ENCODE results near the gene SLC5A10. TPM values are rescaled to one million over a fixed set of nuclear protein-coding genes. Genes with fewer than 3 reads are reported as not detected.
A peak's percentile ranks its signal among the peaks of the same experiment; 100 is the strongest.

The SLC5A10 gene
- total and polyA plus RNA-seq, 4 donors = 0.05 to 0.23 (median 0.15) TPM

- no peak for TF ChIP-seq MAX (IDR thresholded peaks at IDR 0.05)
- TF ChIP-seq ZBTB33 (IDR thresholded peaks at IDR 0.05) = no peak
- TF ChIP-seq YY1 (IDR thresholded peaks at IDR 0.05) = no peak
- TF ChIP-seq TAF1 (conservative IDR thresholded peaks at IDR 0.05) = no peak
- TF ChIP-seq SP1 (IDR thresholded peaks at IDR 0.05) = no peak
- no peak for TF ChIP-seq FOXA2 (IDR thresholded peaks at IDR 0.05)
- TF ChIP-seq HNF4G (IDR thresholded peaks at IDR 0.05) = no peak
- no peak for TF ChIP-seq JUND (IDR thresholded peaks at IDR 0.05)
These were observed 50.1 kb downstream of the SLC5A10 start (continued) for GRCh38 chr17:19001907-19002590.

GRCh38 chr17:19002805-19003542, 51.0 kb downstream of the SLC5A10 start:
- H3K9ac ChIP-seq (ENCODE audit: low read depth in 1 of 2, low read length in 2 of 2) = peak overlapping the region in 1 of 2 donors; percentile 63

More at GRCh38 chr17:19002805-19003542, 51.0 kb downstream of the SLC5A10 start:
- WGBS = 63% methylated on average over 11 of the region's 11 CpGs
- Histone ChIP-seq H3K9me3 (ENCODE audit: control insufficient read depth in 4 of 4, low read length in 3 of 4) (no peaks in the 10 kb centered on the region), H3K27ac (ENCODE audit: low read depth in 1 of 2, low read length in 2 of 2) (peak overlapping the region in 1 of 2 donors; percentile 93), H3K4me1 (ENCODE audit: control insufficient read depth in 4 of 4, insufficient read depth in 4 of 4, low read length in 3 of 4) (peaks cover 7 to 64% (median 48%) of the 10 kb centered on the region in 4 donors), H3K27me3 (ENCODE audit: control insufficient read depth in 4 of 4, insufficient read depth in 4 of 4, low read length in 3 of 4) (no peaks in the 10 kb centered on the region), H3K4me3 (ENCODE audit: low read depth in 1 of 3, low read length in 3 of 3) (peak overlapping the region; percentile 53 to 86 (median 71)), H3K36me3 (ENCODE audit: control insufficient read depth in 4 of 4, insufficient read depth in 3 of 4, low read depth in 1 of 4, low read length in 3 of 4) (peaks cover 0 to 2% (median 0%) of the 10 kb centered on the region in 4 donors)
- no peak for DNase-seq (ENCODE audit: low spot score)
- TF ChIP-seq HNF4G (IDR thresholded peaks at IDR 0.05) (no peak), RXRA (IDR thresholded peaks at IDR 0.05) (no peak), GABPA (IDR thresholded peaks at IDR 0.05 in 1 of 2, conservative IDR thresholded peaks at IDR 0.05 in 1 of 2) (no peak), JUND (IDR thresholded peaks at IDR 0.05) (no peak), ATF3 (IDR thresholded peaks at IDR 0.05) (no peak), NR2F2 (IDR thresholded peaks at IDR 0.05) (no peak), CTCF (IDR thresholded peaks at IDR 0.05; ENCODE audit: low read depth, low read length, missing input control) (no peak)

Data from liver (tissue), 9 donors.